Breast epithelium (tissue), 4 donors: ENCODE measurements around the gene ATXN1. TPM values are rescaled to one million over a fixed set of nuclear protein-coding genes. Genes with fewer than 3 reads are reported as not detected.

Experiments
- DNase-seq, 2 donors: peaks; one replicate each; pipeline ENCODE4 v3.0.0-alpha.2; 2019; ENCODE audit warnings: low spot score in 2 of 2
- H3K27ac ChIP-seq, 2 donors: fragments of 200-600 bp; sonication (generic) in 1 of 2; one replicate each; pipeline ENCODE4 v1.5.1; 2016 to 2019; ENCODE audit warnings: mild to moderate bottlenecking in 1 of 2
- H3K27me3 ChIP-seq, 2 donors: fragments of 200-600 bp; sonication (generic) in 1 of 2; one replicate each; pipeline versions ENCODE4 v1.5.1 to v1.6.0; 2017 to 2019; ENCODE audit warnings: control low read depth in 1 of 2, mild to moderate bottlenecking in 1 of 2
- H3K36me3 ChIP-seq: fragments of 200-600 bp; one replicate; pipeline ENCODE4 v1.5.1; 2019
- H3K4me1 ChIP-seq, 2 donors: fragments of 200-600 bp; sonication (generic); one replicate each; pipeline ENCODE4 v1.5.1; 2016 to 2019; ENCODE audit warnings: control low read depth in 1 of 2
- H3K4me3 ChIP-seq, 3 donors: fragments of 200-600 bp; sonication (generic); 1 replicate in 2 of 3; 2 replicates in 1 of 3; pipeline ENCODE4 v1.5.1; 2016 to 2019; ENCODE audit warnings: mild to moderate bottlenecking in 3 of 3, moderate library complexity in 2 of 3
- H3K9me3 ChIP-seq, 2 donors: fragments of 200-600 bp; sonication (generic) in 1 of 2; one replicate each; pipeline ENCODE4 v1.5.1; 2016 to 2019; ENCODE audit warnings: control low read depth in 1 of 2
- CTCF ChIP-seq, 3 donors: fragments of 450-650 bp; IDR thresholded peaks; one replicate each; pipeline ENCODE4 v1.5.1; 2016 to 2017; ENCODE audit warnings: antibody characterized with exemption in 3 of 3, mild to moderate bottlenecking in 3 of 3, moderate library complexity in 3 of 3
- POLR2A ChIP-seq: fragments of 450-650 bp; IDR thresholded peaks from one replicate; pipeline ENCODE4 v1.6.1; 2016; ENCODE audit warnings: antibody characterized with exemption, mild to moderate bottlenecking, moderate library complexity
- POLR2AphosphoS5 ChIP-seq, 3 donors: sonication (generic); formaldehyde crosslinking; IDR thresholded peaks; one replicate each; pipeline ENCODE4 v1.6.1; 2017; ENCODE audit warnings: antibody characterized with exemption in 3 of 3
- intact Hi-C: fragments of 100-400 bp; cut with DNase I; formaldehyde crosslinking; loops from one replicate; pipeline ENCODE4 v1.15.1; 2023; ENCODE audit warnings: low total_unique reads
- total RNA-seq, 3 donors: library from RNA; depleted of rRNA; stranded (reverse); fragments of >200 nt; gene quantifications; one replicate each; pipeline ENCODE4 v1.1.0, GENCODE V29; 2016

The ATXN1 gene
- total RNA-seq, 3 donors from 2014 or later = 26.7 to 63.2 (median 37.4) TPM

- TF ChIP-seq POLR2AphosphoS5 (IDR thresholded peaks at IDR 0.05) (no peak), CTCF (IDR thresholded peaks at IDR 0.05) (no peak), POLR2A (no peak)
- Histone ChIP-seq H3K9me3 (no peaks in the 10 kb centered on the region), H3K4me1 (no peaks in the 10 kb centered on the region), H3K4me3 (no peak overlapping the region), H3K27me3 (no peaks in the 10 kb centered on the region), H3K27ac (no peak overlapping the region), H3K36me3 (no peaks in the 10 kb centered on the region)
- DNase-seq = no peak
- intact Hi-C loops = no loop called here
These were observed 486.2 kb downstream of the ATXN1 start for GRCh38 chr6:16274885-16275589.

- DNase-seq = no peak
These were observed 486.8 kb downstream of the ATXN1 start for GRCh38 chr6:16274483-16274882.

GRCh38 chr6:16273256-16273655 lies 488.0 kb downstream of the ATXN1 start:
- Histone ChIP-seq H3K36me3 (no peaks in the 10 kb centered on the region), H3K9me3 (no peaks in the 10 kb centered on the region), H3K27me3 (no peaks in the 10 kb centered on the region), H3K4me3 (no peak overlapping the region), H3K27ac (no peak overlapping the region), H3K4me1 (no peaks in the 10 kb centered on the region)
- no peak for DNase-seq
- TF ChIP-seq CTCF (IDR thresholded peaks at IDR 0.05) (no peak), POLR2A (no peak), POLR2AphosphoS5 (IDR thresholded peaks at IDR 0.05) (no peak)
- intact Hi-C loops = no loop called here

More at GRCh38 chr6:16274483-16274882, 486.8 kb downstream of the ATXN1 start:
- Histone ChIP-seq H3K4me1 (no peaks in the 10 kb centered on the region), H3K4me3 (no peak overlapping the region), H3K36me3 (no peaks in the 10 kb centered on the region), H3K27ac (no peak overlapping the region), H3K27me3 (no peaks in the 10 kb centered on the region), H3K9me3 (no peaks in the 10 kb centered on the region)
- no peak for TF ChIP-seq POLR2A
- no peak for TF ChIP-seq POLR2AphosphoS5 (IDR thresholded peaks at IDR 0.05)
- TF ChIP-seq CTCF (IDR thresholded peaks at IDR 0.05) = no peak
- intact Hi-C loops = no loop called here

DNA sequence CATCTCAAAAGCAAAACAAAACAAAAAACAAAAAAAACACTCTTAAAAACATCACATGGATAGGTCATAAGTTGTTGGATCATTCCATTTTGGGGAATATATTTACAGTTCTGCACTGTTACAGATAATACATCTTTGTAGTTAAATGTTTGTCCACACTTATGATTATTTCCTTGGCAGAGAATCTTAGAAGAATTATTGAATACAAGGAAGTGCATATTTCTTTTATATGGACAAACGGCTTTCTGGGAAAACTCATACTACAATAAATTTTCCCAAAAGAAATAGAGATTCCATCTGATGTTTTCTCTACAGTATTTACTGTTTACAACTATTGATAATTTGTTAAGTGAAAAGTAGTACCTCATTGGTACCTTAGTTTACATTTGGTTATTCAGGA lies 489.1 kb downstream of the ATXN1 start:
- H3K36me3 ChIP-seq = no peaks in the 10 kb centered on the region
- no peak for DNase-seq
- no peaks in the 10 kb centered on the region for H3K27me3 ChIP-seq
- no peaks in the 10 kb centered on the region for H3K9me3 ChIP-seq
- no peak overlapping the region for H3K4me3 ChIP-seq
- no peak overlapping the region for H3K27ac ChIP-seq
- no peaks in the 10 kb centered on the region for H3K4me1 ChIP-seq
- intact Hi-C loops = no loop called here
- TF ChIP-seq POLR2A (no peak), CTCF (IDR thresholded peaks at IDR 0.05) (no peak), POLR2AphosphoS5 (IDR thresholded peaks at IDR 0.05) (no peak)

- H3K4me3 ChIP-seq = no peak overlapping the region
- intact Hi-C loops = no loop called here
These were observed 489.8 kb downstream of the ATXN1 start for GRCh38 chr6:16271428-16271827.

More at GRCh38 chr6:16271428-16271827, 489.8 kb downstream of the ATXN1 start:
- H3K27me3 ChIP-seq = no peaks in the 10 kb centered on the region
- no peaks in the 10 kb centered on the region for H3K36me3 ChIP-seq
- no peaks in the 10 kb centered on the region for H3K4me1 ChIP-seq
- H3K27ac ChIP-seq = no peak overlapping the region
- H3K9me3 ChIP-seq = no peaks in the 10 kb centered on the region
- DNase-seq = no peak
- TF ChIP-seq POLR2A = no peak
- TF ChIP-seq CTCF (IDR thresholded peaks at IDR 0.05) = no peak
- TF ChIP-seq POLR2AphosphoS5 (IDR thresholded peaks at IDR 0.05) = no peak
